HG02763 (cell line): ENCODE measurements around the gene ZNF821.
"Not testable (repeated sequence)": the region's sequence is repeated elsewhere in the genome, so short reads cannot be mapped to it uniquely, and the experiment has no call there.

Experiments
- ATAC-seq: cut with Tn5 transposase; IDR thresholded peaks from one replicate; pipeline ENCODE4 v1.9.1; 2021; ENCODE audit warnings: mild to moderate bottlenecking, moderate library complexity; ENCODE audit not compliant: unreplicated experiment

The ZNF821 gene

DNA sequence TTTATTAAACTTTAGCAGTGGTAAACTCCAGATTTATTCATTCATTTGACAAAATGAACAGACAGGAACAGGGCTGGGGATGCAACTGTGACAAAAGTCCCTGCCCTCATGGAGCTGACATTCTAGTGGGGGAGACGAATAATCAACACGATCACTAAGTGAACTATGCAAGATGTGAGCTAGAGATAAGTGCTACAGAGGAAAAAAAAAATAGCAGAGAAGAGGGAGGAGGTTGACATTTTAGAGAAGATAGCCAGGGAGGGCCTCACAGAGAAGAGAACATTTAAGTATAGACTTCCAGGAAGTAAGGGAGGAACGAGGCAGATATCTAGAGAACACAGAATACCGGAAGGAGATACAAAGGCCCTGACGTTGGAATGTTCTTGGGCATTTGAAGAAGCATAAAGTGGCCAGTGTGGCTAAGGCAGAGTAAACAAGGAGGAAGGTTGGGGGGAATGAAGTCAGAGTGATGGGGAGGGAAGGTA, 57.4 kb downstream of the ZNF821 start:
- no peak for ATAC-seq

GRCh38 chr16:71817155-71817500, 66.9 kb downstream of the ZNF821 start:
- ATAC-seq: not testable (repeated sequence)

GRCh38 chr16:71811261-71811803, 72.7 kb downstream of the ZNF821 start:
- no peak for ATAC-seq

DNA sequence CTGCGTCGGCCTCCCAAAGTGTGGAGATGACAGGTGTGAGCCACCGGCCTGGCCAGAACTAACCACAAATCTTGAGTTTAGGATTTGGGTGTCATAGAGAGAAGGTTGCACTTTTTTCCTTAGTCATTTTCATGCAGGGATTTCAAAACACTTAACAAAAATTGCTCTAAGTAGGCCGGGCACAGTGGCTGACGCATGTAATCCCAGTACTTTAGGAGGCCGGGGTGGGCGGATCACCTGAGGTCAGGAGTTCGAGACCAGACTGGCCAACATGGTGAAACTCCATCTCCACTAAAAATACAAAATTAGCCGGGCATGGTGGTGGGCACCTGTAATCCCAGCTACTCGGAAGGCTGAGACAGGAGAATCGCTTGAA, 73.8 kb downstream of the ZNF821 start:
- ATAC-seq: not testable (repeated sequence)
